Vagina (tissue), 2 donors: ENCODE results near the gene AKR1C1. TPM values are rescaled to one million over a fixed set of nuclear protein-coding genes. Genes with fewer than 3 reads are reported as not detected.
"Not testable (repeated sequence)": the region's sequence is repeated elsewhere in the genome, so short reads cannot be mapped to it uniquely, and the experiment has no call there.

Experiments
- DNase-seq, 2 donors: peaks; one replicate each; pipeline ENCODE4 v3.0.0-alpha.2; 2017; ENCODE audit errors: extremely low spot score in 2 of 2
- H3K27ac ChIP-seq: fragments of 200-600 bp; sonication (generic); one replicate; pipeline ENCODE4 v1.5.1; 2019
- H3K27me3 ChIP-seq: fragments of 200-600 bp; sonication (generic); one replicate; pipeline ENCODE4 v1.5.1; 2019
- H3K36me3 ChIP-seq, 2 donors: fragments of 200-600 bp; sonication (generic); one replicate each; pipeline ENCODE4 v1.5.1; 2017 to 2019
- H3K4me1 ChIP-seq: fragments of 200-600 bp; sonication (generic); one replicate; pipeline ENCODE4 v1.5.1; 2019
- H3K4me3 ChIP-seq, 2 donors: fragments of 200-600 bp; sonication (generic); 1 replicate in 1 of 2; 2 replicates in 1 of 2; pipeline ENCODE4 v1.5.1; 2016 to 2019
- H3K9me3 ChIP-seq: fragments of 200-600 bp; sonication (generic); one replicate; pipeline ENCODE4 v1.5.1; 2019
- POLR2A ChIP-seq, 2 donors: fragments of 450-650 bp; IDR thresholded peaks; one replicate each; pipeline ENCODE4 v1.6.1; 2017; ENCODE audit warnings: antibody characterized with exemption in 2 of 2, mild to moderate bottlenecking in 2 of 2, moderate library complexity in 2 of 2
- POLR2AphosphoS5 ChIP-seq, 2 donors: sonication (generic); formaldehyde crosslinking; IDR thresholded peaks; one replicate each; pipeline ENCODE4 v1.9.0; 2017; ENCODE audit warnings: antibody characterized with exemption in 2 of 2, mild to moderate bottlenecking in 2 of 2, low read depth in 1 of 2; ENCODE audit not compliant: insufficient read depth in 1 of 2
- intact Hi-C: fragments of 100-400 bp; cut with DNase I; formaldehyde crosslinking; loops from one replicate; pipeline ENCODE4 v1.15.1; 2023
- total RNA-seq: library from RNA; depleted of rRNA; stranded (reverse); fragments of >200 nt; gene quantifications from one replicate; pipeline ENCODE4 v1.2.3, GENCODE V29; 2016
- TF ChIP-seq, protein P1 (sequence below), 3 experiments: fragments of 450-650 bp in 2 of 3; fragments of 200-600 bp in 1 of 3; sonication (generic) in 1 of 3; IDR thresholded peaks; one replicate each; pipeline ENCODE4 v1.5.1; 2017 to 2019; ENCODE audit warnings: antibody characterized with exemption in 3 of 3, mild to moderate bottlenecking in 2 of 3, moderate library complexity in 2 of 3

AKR1C1 gene
- total RNA-seq, 1 donor from 2014 or later: 73.7 TPM

DNA sequence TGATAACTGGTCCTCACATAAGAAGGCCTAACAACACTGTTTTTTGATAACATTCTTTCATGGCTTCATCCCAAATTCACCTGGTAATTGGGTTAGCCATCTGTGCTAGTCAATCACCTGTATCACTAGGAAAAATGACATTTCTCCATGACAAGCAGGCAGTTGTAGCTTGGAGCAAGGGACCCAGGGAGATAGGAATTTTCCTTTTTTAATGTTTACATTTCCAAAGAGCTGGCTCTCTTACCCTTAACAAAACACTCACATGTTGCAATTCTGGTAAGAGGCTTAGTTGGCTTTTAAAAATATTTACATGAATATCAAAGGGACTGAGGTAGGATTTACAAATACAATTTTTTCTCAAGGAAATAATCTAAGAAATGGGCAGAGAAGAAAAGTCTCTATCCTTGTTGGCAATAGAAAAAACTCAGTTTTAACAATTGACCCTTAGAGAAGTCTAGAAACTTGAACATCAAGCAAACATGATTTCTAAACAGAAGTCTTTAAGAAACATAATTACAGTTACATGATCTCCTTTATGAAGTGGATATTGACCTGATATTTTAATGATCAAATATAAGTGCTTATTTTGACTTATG, 16.1 kb upstream of the AKR1C1 start:
- Histone ChIP-seq H3K4me3 (no peak overlapping the region), H3K27me3 (no peaks in the 10 kb centered on the region), H3K36me3 (no peaks in the 10 kb centered on the region), H3K4me1 (peaks cover 69% of the 10 kb centered on the region), H3K9me3 (no peaks in the 10 kb centered on the region), H3K27ac (peak overlapping the region; percentile 79)
- intact Hi-C loops: no loop called here
- no peak for DNase-seq
- no peak for TF ChIP-seq POLR2AphosphoS5 (IDR thresholded peaks at IDR 0.05; ENCODE audit: insufficient read depth in 1 of 2, low read depth in 1 of 2)
- TF ChIP-seq, protein P1, sequence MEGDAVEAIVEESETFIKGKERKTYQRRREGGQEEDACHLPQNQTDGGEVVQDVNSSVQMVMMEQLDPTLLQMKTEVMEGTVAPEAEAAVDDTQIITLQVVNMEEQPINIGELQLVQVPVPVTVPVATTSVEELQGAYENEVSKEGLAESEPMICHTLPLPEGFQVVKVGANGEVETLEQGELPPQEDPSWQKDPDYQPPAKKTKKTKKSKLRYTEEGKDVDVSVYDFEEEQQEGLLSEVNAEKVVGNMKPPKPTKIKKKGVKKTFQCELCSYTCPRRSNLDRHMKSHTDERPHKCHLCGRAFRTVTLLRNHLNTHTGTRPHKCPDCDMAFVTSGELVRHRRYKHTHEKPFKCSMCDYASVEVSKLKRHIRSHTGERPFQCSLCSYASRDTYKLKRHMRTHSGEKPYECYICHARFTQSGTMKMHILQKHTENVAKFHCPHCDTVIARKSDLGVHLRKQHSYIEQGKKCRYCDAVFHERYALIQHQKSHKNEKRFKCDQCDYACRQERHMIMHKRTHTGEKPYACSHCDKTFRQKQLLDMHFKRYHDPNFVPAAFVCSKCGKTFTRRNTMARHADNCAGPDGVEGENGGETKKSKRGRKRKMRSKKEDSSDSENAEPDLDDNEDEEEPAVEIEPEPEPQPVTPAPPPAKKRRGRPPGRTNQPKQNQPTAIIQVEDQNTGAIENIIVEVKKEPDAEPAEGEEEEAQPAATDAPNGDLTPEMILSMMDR (IDR thresholded peaks at IDR 0.05): peak in 1 of 3 experiments; percentile 2

DNA sequence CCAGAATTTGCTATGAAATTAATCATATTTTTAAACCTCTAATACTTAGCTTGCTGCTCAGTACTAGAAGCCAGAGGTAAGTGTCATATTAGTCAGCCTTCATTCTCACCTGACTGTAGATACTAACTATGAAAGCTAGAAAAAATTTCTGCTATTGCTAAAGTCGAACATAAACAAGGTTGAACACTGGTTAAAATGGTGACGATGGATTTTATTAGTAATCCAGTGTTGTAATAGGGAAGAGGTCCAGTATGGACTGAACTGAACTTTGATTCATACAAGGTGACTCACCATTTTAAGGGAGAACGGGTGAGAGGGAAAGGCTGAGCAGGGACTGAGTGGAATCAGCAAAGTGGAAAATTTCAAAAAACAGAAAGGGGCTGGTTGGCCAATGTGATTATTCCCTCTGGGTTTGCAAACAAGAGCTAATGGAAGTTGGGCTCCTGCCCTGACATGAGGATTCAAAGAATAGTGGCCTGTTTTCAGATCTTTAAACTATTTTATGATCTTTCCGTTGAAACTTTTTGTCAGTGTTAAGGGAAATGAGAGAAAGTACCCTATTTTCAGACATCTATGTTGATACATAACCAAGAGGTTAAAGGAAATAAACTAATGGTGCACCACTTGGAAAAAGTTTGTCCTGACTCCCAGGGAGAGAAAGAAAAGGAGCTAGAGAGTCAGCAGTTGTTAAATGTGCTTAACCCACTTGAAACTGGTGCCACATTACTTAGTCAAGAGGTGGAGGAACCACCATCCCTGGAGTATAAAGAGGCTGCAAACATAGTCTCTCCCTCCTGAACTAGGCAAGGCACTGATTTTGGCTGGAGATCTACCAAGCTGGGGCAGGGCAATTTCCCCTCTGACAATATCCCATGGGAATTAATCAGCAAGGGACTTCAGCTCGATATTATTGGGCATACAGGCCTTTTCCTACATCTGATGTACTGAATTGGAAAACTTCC, 15.3 kb upstream of the AKR1C1 start:
- peak in 1 of 2 donors; percentile 97 for DNase-seq
- Histone ChIP-seq H3K36me3 (no peaks in the 10 kb centered on the region), H3K4me1 (peaks cover 61% of the 10 kb centered on the region), H3K4me3 (no peak overlapping the region), H3K27ac (peak overlapping the region; percentile 80), H3K27me3 (no peaks in the 10 kb centered on the region), H3K9me3 (no peaks in the 10 kb centered on the region)
- TF ChIP-seq POLR2A (IDR thresholded peaks at IDR 0.05) (no peak), POLR2AphosphoS5 (IDR thresholded peaks at IDR 0.05; ENCODE audit: insufficient read depth in 1 of 2, low read depth in 1 of 2) (peak; percentile 41 to 95)
- intact Hi-C loops: no loop called here

DNA sequence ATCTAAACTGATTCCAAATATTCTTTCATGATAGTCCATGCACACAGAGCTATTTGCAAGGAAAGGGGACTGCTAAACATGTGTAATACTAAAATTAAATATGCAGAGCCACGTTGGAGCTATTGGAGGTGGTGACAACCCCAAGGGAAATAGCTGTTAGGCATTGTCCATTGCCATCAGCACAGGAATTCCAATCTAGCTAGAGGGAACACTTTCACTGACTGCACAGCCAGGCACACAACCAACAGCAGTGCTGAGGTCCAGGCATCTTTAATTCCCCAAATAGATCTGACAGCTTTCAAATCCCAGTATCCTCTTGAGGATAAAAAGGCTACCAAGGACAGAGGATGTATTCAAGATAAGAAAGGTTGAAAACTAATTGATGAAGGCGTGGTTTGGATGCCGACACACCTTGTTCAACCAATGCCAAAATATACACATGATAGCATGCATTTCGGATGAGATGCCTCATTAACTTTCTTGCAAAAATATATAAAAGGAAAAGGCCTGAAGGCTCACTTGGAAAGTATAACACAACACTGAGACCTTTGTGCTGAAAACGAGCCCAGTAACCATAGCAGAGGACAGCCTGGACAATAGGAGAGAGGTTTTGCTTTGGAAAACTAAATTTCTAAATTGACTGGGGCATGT, 11.6 kb upstream of the AKR1C1 start:
- H3K4me1 ChIP-seq: peaks cover 27% of the 10 kb centered on the region
- H3K9me3 ChIP-seq, intact Hi-C loops: not testable (repeated sequence)

DNA sequence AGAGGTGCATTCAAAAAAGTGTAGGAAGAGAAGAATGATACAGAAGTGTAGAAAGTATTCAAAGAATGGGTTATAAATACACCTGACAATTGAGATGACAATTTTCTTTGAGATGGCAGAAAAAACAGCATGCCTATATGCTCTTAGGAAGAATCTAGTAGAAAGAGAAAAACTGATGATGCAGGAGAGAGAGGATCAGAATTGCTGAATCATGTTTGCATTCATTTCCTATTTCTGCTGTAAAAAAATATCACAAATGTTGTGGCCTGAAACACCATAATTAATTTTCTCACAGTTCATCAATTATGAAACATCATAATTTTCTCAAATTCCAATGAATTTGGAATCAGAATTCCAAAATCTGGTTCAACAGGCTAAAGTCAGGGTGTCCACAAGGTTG, 9.8 kb upstream of the AKR1C1 start:
- Histone ChIP-seq H3K36me3 (no peaks in the 10 kb centered on the region), H3K27ac (no peak overlapping the region), H3K4me3 (no peak overlapping the region), H3K4me1 (peaks cover 12% of the 10 kb centered on the region), H3K9me3 (no peaks in the 10 kb centered on the region), H3K27me3 (no peaks in the 10 kb centered on the region)
- TF ChIP-seq POLR2A (IDR thresholded peaks at IDR 0.05) (no peak), POLR2AphosphoS5 (IDR thresholded peaks at IDR 0.05; ENCODE audit: insufficient read depth in 1 of 2, low read depth in 1 of 2) (no peak)
- TF ChIP-seq, protein P1 (IDR thresholded peaks at IDR 0.05): no peak
- intact Hi-C loops: no loop called here
- no peak for DNase-seq

More for the DNA sequence above, 11.6 kb upstream of the AKR1C1 start:
- H3K36me3 ChIP-seq, DNase-seq, H3K4me3 ChIP-seq, H3K27ac ChIP-seq, H3K27me3 ChIP-seq: not testable (repeated sequence)

DNA sequence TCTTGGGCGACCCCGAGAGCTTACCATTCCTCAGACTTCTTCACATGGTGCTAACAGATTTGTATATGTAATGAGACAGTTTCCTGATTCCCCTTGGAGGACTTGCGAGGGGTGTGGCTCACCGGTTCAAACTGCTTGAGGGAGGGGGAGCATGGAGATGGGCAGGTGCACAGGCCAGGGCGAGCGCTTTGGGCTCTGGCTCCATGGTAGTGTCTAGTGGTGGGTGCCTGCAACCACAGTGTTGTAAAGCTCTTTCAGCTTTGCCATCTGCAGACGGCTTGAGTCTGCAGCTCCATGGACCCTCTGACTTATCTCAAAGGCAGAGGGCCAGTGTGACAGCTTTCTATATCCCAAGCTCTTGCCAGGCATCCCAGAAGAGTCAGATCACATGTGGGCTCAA, 7.1 kb upstream of the AKR1C1 start:
- H3K4me1 ChIP-seq, H3K36me3 ChIP-seq, H3K27me3 ChIP-seq, intact Hi-C loops, H3K27ac ChIP-seq, H3K9me3 ChIP-seq, H3K4me3 ChIP-seq, DNase-seq: not testable (repeated sequence)

DNA sequence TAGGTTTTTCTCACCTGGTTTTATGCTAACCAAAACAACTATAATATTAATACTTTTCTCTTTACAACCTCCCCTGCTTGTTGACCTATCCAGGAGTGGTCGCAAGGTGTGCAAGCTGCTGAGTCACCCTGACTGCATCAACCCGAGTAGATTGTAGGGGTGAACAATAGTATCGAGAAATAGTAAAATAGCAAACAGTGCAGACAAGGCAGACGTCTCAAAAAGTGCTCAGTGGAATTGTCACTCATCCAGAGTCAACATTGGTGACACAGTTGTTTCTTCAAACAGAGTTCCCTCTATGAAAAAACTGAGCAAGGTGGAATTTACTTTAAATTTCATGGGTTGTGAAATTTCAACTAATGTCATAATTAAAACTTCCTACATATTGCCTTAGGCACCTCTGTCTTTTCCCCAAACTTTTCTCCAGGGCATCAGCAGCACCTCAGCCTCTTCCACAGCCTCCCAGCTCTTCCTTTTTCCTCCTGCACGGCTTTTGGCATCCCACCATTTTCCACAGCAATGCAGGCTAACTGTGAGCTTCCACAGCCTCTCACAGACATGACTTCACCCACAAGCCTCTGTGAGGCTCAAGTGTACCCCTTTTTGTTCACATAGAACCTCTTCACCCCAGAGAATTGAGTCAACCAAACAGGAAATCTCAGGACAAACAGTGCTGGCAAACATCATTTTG, 6.1 kb upstream of the AKR1C1 start:
- H3K9me3 ChIP-seq, DNase-seq, H3K4me3 ChIP-seq, intact Hi-C loops, H3K27me3 ChIP-seq, H3K27ac ChIP-seq, H3K36me3 ChIP-seq, H3K4me1 ChIP-seq: not testable (repeated sequence)

DNA sequence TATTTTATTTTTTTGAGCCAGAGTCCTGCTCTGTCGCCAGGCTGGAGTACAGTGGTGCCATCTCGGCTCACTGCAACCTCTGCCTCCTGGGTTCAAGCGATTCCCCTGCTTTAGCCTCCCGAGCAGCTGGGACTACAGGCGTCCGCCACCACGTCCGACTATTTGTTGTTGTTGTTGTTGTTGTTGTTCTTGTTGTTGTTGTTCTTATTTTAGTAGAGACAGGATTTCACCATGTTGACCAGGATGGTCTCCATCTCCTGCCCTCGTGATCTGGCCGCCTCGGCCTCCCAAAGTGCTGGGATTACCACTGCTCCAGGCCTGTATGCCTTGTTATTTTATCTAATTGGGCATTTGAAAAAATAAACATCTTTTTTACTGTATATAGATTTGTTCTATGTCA, 1.7 kb upstream of the AKR1C1 start:
- H3K36me3 ChIP-seq, H3K27ac ChIP-seq, intact Hi-C loops, H3K27me3 ChIP-seq, H3K9me3 ChIP-seq, H3K4me1 ChIP-seq, H3K4me3 ChIP-seq, DNase-seq: not testable (repeated sequence)

DNA sequence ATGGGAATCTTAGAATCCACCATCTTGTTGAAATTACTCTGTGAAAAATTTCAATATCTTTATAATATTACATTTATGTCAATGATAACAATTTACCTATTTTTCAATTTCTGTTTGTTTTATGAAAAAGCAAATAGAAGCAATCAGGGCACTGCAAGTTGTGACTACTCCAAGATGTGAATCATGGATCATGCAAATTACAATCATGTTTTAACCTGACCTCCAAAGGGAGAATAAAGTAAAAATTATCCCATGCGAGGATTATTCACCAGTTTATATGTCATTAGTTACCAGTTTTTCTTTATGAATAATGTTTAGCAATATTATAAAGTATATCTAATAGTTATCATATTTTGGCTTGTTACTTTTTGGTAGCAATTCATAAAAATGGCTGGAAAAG, 907 bp upstream of the AKR1C1 start:
- H3K4me1 ChIP-seq, intact Hi-C loops, H3K36me3 ChIP-seq, H3K9me3 ChIP-seq, DNase-seq, H3K27me3 ChIP-seq, H3K4me3 ChIP-seq, H3K27ac ChIP-seq: not testable (repeated sequence)

DNA sequence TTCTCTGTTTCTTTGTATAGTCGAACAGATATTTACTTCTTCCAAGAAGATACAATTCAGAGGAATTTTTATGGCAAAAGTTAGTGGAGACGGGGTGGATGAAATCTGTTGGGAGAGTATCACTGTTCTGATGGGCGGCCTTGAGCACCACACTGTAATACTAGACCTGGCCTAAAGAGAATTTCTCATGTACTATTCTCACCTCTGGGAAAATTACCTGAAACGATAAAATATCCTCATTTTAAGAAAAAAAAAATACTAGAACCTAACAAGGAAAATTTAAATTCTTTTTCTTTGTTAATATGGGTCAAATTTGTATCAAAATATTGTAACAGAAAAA, 570 bp downstream of the AKR1C1 start:
- DNase-seq, H3K27me3 ChIP-seq, intact Hi-C loops, H3K4me1 ChIP-seq, H3K36me3 ChIP-seq, H3K9me3 ChIP-seq: not testable (repeated sequence)
- Histone ChIP-seq H3K27ac (peak overlapping the region; percentile 61), H3K4me3 (peak overlapping the region; percentile 36 to 37)

DNA sequence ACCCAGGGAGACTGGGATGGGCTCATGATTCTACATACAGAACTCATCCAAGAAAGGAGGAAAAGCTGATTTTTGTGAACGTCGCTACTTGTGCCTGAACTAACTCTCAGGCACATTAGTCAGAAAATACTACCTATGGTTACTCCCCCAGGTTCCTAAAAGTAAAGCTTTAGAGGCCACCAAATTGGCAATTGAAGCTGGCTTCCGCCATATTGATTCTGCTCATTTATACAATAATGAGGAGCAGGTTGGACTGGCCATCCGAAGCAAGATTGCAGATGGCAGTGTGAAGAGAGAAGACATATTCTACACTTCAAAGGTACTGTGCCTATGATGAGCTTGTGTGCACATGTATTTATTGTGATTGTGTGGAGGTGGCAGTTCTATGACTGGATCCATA, 2.5 kb downstream of the AKR1C1 start:
- H3K36me3 ChIP-seq: peaks cover 0 to 18% of the 10 kb centered on the region in 2 donors
- H3K9me3 ChIP-seq, intact Hi-C loops, DNase-seq, H3K4me1 ChIP-seq, H3K27me3 ChIP-seq, H3K4me3 ChIP-seq, H3K27ac ChIP-seq: not testable (repeated sequence)
